H9 (cell line): Measurements from ENCODE around the gene CD72. TPM values are rescaled to one million over a fixed set of nuclear protein-coding genes. Genes with fewer than 3 reads are reported as not detected.

Experiments
- DNase-seq: peaks from one replicate; pipeline ENCODE4 v3.0.0-alpha.2; 2017
- H2AFZ ChIP-seq: one replicate; pipeline ENCODE4 v1.6.1; 2013; ENCODE audit warnings: mild to moderate bottlenecking, low read length, control low read depth, moderate library complexity
- H2AK5ac ChIP-seq: 2 replicates; pipeline ENCODE4 v1.6.1; 2013; ENCODE audit warnings: low read length, control low read depth, mixed read lengths; ENCODE audit not compliant: insufficient read length
- H2BK120ac ChIP-seq: one replicate; pipeline ENCODE4 v1.6.1; 2013; ENCODE audit warnings: low read depth, mild to moderate bottlenecking, low read length, control low read depth, inconsistent platforms; ENCODE audit not compliant: poor library complexity, severe bottlenecking
- H2BK12ac ChIP-seq: 2 replicates; pipeline ENCODE4 v1.6.1; 2013; ENCODE audit warnings: low read length, control low read depth, mixed read lengths, low read depth; ENCODE audit not compliant: insufficient read length
- H2BK15ac ChIP-seq: 2 replicates; pipeline ENCODE4 v1.6.1; 2013; ENCODE audit warnings: low read depth, low read length, control low read depth
- H2BK20ac ChIP-seq: one replicate; pipeline ENCODE4 v1.6.1; 2013; ENCODE audit warnings: low read depth, mild to moderate bottlenecking, low read length, control low read depth, inconsistent platforms; ENCODE audit not compliant: poor library complexity, severe bottlenecking
- H2BK5ac ChIP-seq: 2 replicates; pipeline ENCODE4 v1.6.1; 2013; ENCODE audit warnings: low read length, control low read depth, mixed read lengths; ENCODE audit not compliant: insufficient read length
- H3K14ac ChIP-seq: 2 replicates; pipeline ENCODE4 v1.6.1; 2013; ENCODE audit warnings: low read length, control low read depth; ENCODE audit not compliant: insufficient read depth
- H3K18ac ChIP-seq: 2 replicates; pipeline ENCODE4 v1.6.1; 2013; ENCODE audit warnings: low read depth, mild to moderate bottlenecking, mixed read lengths, low read length, control low read depth; ENCODE audit not compliant: insufficient read length
- H3K23ac ChIP-seq: 2 replicates; pipeline ENCODE4 v1.6.1; 2013; ENCODE audit warnings: low read length, control low read depth, mixed read lengths, low read depth; ENCODE audit not compliant: insufficient read length
- H3K23me2 ChIP-seq: 2 replicates; pipeline ENCODE4 v1.6.1; 2013; ENCODE audit warnings: low read depth, mild to moderate bottlenecking, mixed read lengths, low read length, control low read depth; ENCODE audit not compliant: insufficient read length, poor library complexity, severe bottlenecking
- H3K27ac ChIP-seq: 2 replicates; pipeline ENCODE4 v1.5.1; 2013; ENCODE audit warnings: low read length, control low read depth, mixed read lengths, low read depth; ENCODE audit not compliant: insufficient read length
- H3K27me3 ChIP-seq: 2 replicates; pipeline ENCODE4 v1.6.1; 2013; ENCODE audit warnings: low read length, control low read depth, inconsistent platforms; ENCODE audit not compliant: insufficient read depth
- H3K4ac ChIP-seq: 2 replicates; pipeline ENCODE4 v1.6.1; 2013; ENCODE audit warnings: low read depth, mild to moderate bottlenecking, control low read depth, inconsistent platforms, low read length, moderate library complexity
- H3K4me1 ChIP-seq: 2 replicates; pipeline ENCODE4 v1.6.1; 2013; ENCODE audit warnings: low read length, control low read depth, inconsistent platforms; ENCODE audit not compliant: insufficient read depth
- H3K4me2 ChIP-seq: 2 replicates; pipeline ENCODE4 v1.6.1; 2013; ENCODE audit warnings: low read length, control low read depth, mixed read lengths; ENCODE audit not compliant: insufficient read length, insufficient read depth
- H3K56ac ChIP-seq: 2 replicates; pipeline ENCODE4 v1.6.1; 2013; ENCODE audit warnings: low read depth, mild to moderate bottlenecking, mixed read lengths, low read length, control low read depth; ENCODE audit not compliant: insufficient read length
- H3K79me1 ChIP-seq: 2 replicates; pipeline ENCODE4 v1.6.1; 2013; ENCODE audit warnings: low read depth, mild to moderate bottlenecking, moderate library complexity, low read length, control low read depth, inconsistent platforms; ENCODE audit not compliant: insufficient read depth, poor library complexity, severe bottlenecking
- H3K79me2 ChIP-seq: 2 replicates; pipeline ENCODE4 v1.6.1; 2013; ENCODE audit warnings: low read length, control low read depth, inconsistent platforms; ENCODE audit not compliant: insufficient read depth
- H3K9ac ChIP-seq: 2 replicates; pipeline ENCODE4 v1.6.1; 2013; ENCODE audit warnings: low read length, control low read depth, mixed read lengths; ENCODE audit not compliant: insufficient read length; ENCODE audit errors: extremely low read depth
- H3K9me3 ChIP-seq: one replicate; pipeline ENCODE4 v1.6.1; 2013; ENCODE audit warnings: low read depth, low read length, inconsistent platforms; ENCODE audit not compliant: control insufficient read depth
- H3T11ph ChIP-seq: one replicate; pipeline ENCODE4 v1.6.1; 2013; ENCODE audit warnings: mild to moderate bottlenecking, low read length, control low read depth, inconsistent platforms
- H4K20me1 ChIP-seq: one replicate; pipeline ENCODE4 v1.6.1; 2013; ENCODE audit not compliant: control insufficient read depth, insufficient read length, insufficient read depth
- H4K5ac ChIP-seq: 2 replicates; pipeline ENCODE4 v1.6.1; 2013; ENCODE audit warnings: low read depth, mild to moderate bottlenecking, mixed read lengths, low read length, control low read depth; ENCODE audit not compliant: insufficient read length
- H4K8ac ChIP-seq: replicated peaks from 2 replicates; pipeline ENCODE4 v1.6.1; 2013; ENCODE audit warnings: low read length, control low read depth, mixed read lengths, low read depth; ENCODE audit not compliant: insufficient read length
- H4K91ac ChIP-seq: 2 replicates; pipeline ENCODE4 v1.6.1; 2013; ENCODE audit warnings: low read depth, mild to moderate bottlenecking, moderate library complexity, mixed read lengths, low read length, control low read depth; ENCODE audit not compliant: insufficient read length
- H3K27ac Mint-ChIP-seq, 3 experiments: 2 replicates in 2 of 3; 3 replicates in 1 of 3; pipeline ENCODE4 v1.8.0; 2020 to 2021; ENCODE audit warnings: mixed read lengths in 3 of 3, mild to moderate bottlenecking in 1 of 3, moderate library complexity in 1 of 3
- H3K27me3 Mint-ChIP-seq: 2 replicates; pipeline ENCODE4 v1.8.0; 2021; ENCODE audit warnings: low read depth, mild to moderate bottlenecking, moderate library complexity, mixed read lengths
- H3K36me3 Mint-ChIP-seq, 3 experiments: 2 replicates in 2 of 3; 3 replicates in 1 of 3; pipeline ENCODE4 v1.8.0; 2020 to 2021; ENCODE audit warnings: low read depth in 3 of 3, mixed read lengths in 3 of 3; ENCODE audit not compliant: insufficient read depth in 1 of 3
- H3K4me1 Mint-ChIP-seq, 2 experiments: 2 replicates each; pipeline ENCODE4 v1.8.0; 2020; ENCODE audit warnings: mixed read lengths in 2 of 2
- H3K4me3 Mint-ChIP-seq, 2 experiments: 2 replicates in 1 of 2; 3 replicates in 1 of 2; pipeline ENCODE4 v1.8.0; 2020 to 2021; ENCODE audit warnings: mild to moderate bottlenecking in 2 of 2, mixed read lengths in 2 of 2, moderate library complexity in 1 of 2
- H3K9me3 Mint-ChIP-seq, 2 experiments: 2 replicates in 1 of 2; 3 replicates in 1 of 2; pipeline ENCODE4 v1.8.0; 2020; ENCODE audit warnings: mild to moderate bottlenecking in 2 of 2, mixed read lengths in 2 of 2, moderate library complexity in 1 of 2
- WGBS: extraction: QIAGEN DNeasy Blood & Tissue Kit; methylation state at CpG from one replicate; pipeline ENCODE4 v1.1.7; 2013; ENCODE audit warnings: missing lambda C conversion rate, low lambda C conversion rate, mixed read lengths; ENCODE audit not compliant: insufficient read length; ENCODE audit errors: extremely low coverage; 5-methylcytosine and 5-hydroxymethylcytosine counted together
- total RNA-seq: library from RNA; stranded (reverse); gene quantifications from 2 replicates; pipeline ENCODE4 v1.2.1, GENCODE V29; 2021
- TF ChIP-seq, protein P1 (sequence below): fragments of 200-600 bp; sonication (generic); conservative IDR thresholded peaks from 3 replicates; pipeline ENCODE4 v1.8.0; 2021; ENCODE audit warnings: antibody characterized with exemption, mild to moderate bottlenecking

CD72 gene
- total RNA-seq, 1 experiment from 2014 or later: 3.9 TPM

DNA sequence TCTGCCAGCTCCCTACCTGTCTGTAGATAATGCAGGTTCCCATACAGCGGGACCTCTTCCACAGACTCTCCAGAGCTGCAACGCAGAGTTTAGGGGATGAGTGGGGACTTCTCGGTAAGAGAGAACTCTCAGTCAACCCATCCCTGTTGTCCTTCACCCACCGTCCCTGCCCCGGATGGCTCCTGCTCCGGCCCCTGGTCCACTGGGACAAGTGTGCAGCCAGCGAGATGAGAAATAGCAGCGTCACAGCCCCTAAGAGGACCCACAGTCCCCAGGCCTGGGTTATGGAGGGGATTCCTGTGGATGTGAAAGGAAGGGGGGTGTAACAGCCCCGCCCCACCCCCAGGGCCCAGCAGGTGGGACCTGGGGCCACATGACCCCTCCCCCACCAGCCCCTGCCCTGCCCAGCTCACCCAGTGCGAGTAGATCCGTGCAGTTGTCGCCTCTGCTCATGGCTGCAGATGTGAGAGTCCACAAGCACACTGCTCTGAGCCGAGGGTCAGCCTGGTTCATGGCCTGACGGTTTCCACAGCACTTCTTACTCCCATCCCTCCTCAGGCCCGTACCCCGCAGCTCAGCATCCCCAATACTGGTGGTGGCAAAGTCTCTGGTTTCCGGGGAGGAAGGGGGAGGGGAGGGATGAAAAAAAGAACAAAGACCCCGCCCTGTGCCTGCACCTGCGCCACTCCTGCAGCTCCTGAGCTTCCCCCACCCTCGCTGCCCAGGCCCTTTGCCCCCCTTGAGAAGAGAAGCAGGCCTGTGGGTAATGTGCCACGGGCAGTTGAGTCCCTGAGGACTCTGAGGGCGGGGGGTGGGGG is 32.3 kb upstream of the CD72 start, which contains the start of gene SIT1:
Gene SIT1, minus strand, starts transcription at position 591 of the 818 bp plus-strand sequence. Its CDS starts 78 bp downstream, at position 513.
- Histone ChIP-seq H4K5ac (no peak within 1 kb of the TSS), H2BK12ac (no peak within 1 kb of the TSS), H3K4me2 (peak within 1 kb of the TSS; percentile 26), H4K91ac (no peak within 1 kb of the TSS), H3K56ac (no peak within 1 kb of the TSS), H3K9me3 (no peaks in the 10 kb centered on the region), H2BK120ac (no peak within 1 kb of the TSS), H2BK5ac (no peak within 1 kb of the TSS), H4K20me1 (no peaks in the 10 kb centered on the region), H2AFZ (no peak within 1 kb of the TSS), H3K79me2 (no peaks in the 10 kb centered on the region), H3K14ac (peak within 1 kb of the TSS; percentile 93), H3K27ac (no peak within 1 kb of the TSS), H4K8ac (no peak within 1 kb of the TSS), H3K4ac (no peak within 1 kb of the TSS), H3K18ac (peak within 1 kb of the TSS; percentile 77), H3K79me1 (no peaks in the 10 kb centered on the region), H3K4me1 (peaks cover 3% of the 10 kb centered on the region; the same call in 1 of the 2 replicates), H3K23ac (no peak within 1 kb of the TSS), H3K27me3 (0 out of 2 replicates have a peak, but pooled peaks cover 2% of the 10 kb centered on the region), H2BK20ac (no peak within 1 kb of the TSS), H2AK5ac (no peak within 1 kb of the TSS), H3K9ac (no peak within 1 kb of the TSS), H3K23me2 (no peaks in the 10 kb centered on the region), H3T11ph (no peak within 1 kb of the TSS), H2BK15ac (no peak within 1 kb of the TSS)
- no peaks in the 10 kb centered on the region for H3K36me3 Mint-ChIP-seq
- H3K9me3 Mint-ChIP-seq: no peaks in the 10 kb centered on the region
- H3K4me1 Mint-ChIP-seq: peaks cover 26 to 33% of the 10 kb centered on the region in 2 experiments
- H3K27me3 Mint-ChIP-seq: peaks cover 5% of the 10 kb centered on the region
- H3K4me3 Mint-ChIP-seq: peak within 1 kb of the TSS in 1 of 2 experiments; percentile 14; a peak in 2 of 5 replicates
- no peak for DNase-seq
- TF ChIP-seq, protein P1, sequence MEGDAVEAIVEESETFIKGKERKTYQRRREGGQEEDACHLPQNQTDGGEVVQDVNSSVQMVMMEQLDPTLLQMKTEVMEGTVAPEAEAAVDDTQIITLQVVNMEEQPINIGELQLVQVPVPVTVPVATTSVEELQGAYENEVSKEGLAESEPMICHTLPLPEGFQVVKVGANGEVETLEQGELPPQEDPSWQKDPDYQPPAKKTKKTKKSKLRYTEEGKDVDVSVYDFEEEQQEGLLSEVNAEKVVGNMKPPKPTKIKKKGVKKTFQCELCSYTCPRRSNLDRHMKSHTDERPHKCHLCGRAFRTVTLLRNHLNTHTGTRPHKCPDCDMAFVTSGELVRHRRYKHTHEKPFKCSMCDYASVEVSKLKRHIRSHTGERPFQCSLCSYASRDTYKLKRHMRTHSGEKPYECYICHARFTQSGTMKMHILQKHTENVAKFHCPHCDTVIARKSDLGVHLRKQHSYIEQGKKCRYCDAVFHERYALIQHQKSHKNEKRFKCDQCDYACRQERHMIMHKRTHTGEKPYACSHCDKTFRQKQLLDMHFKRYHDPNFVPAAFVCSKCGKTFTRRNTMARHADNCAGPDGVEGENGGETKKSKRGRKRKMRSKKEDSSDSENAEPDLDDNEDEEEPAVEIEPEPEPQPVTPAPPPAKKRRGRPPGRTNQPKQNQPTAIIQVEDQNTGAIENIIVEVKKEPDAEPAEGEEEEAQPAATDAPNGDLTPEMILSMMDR: no peak
- peak within 1 kb of the TSS in 1 of 3 experiments; percentile 13; a peak in 1 of 7 replicates for H3K27ac Mint-ChIP-seq
- no CpG with 5 or more reads among the region's 22 CpGs for WGBS
